ENCODE measurements around the gene C5orf52. TPM values are rescaled to one million over a fixed set of nuclear protein-coding genes. Genes with fewer than 3 reads are reported as not detected.
"Not testable (repeated sequence)": the region's sequence is repeated elsewhere in the genome, so short reads cannot be mapped to it uniquely, and the experiment has no call there.

The C5orf52 gene
- total RNA-seq, 4 donors from 2014 or later: not detected

GRCh38 chr5:157689942-157690689 is 18.8 kb downstream of the C5orf52 start:
- Histone ChIP-seq H3K36me3 (no peaks in the 10 kb centered on the region), H3K27me3 (no peaks in the 10 kb centered on the region), H3K27ac (no peak overlapping the region), H3K9me3 (no peaks in the 10 kb centered on the region), H3K4me1 (no peaks in the 10 kb centered on the region), H3K4me3 (no peak overlapping the region)
- no peak for TF ChIP-seq POLR2A (IDR thresholded peaks at IDR 0.05)
- no peak for TF ChIP-seq CTCF (IDR thresholded peaks at IDR 0.05)
- intact Hi-C loops (cut with DNase I; ENCODE audit: low total_unique reads): no loop called here
- DNase-seq: no peak

- no peaks in the 10 kb centered on the region for H3K4me1 ChIP-seq
- H3K4me3 ChIP-seq: no peak overlapping the region
- TF ChIP-seq POLR2A (IDR thresholded peaks at IDR 0.05) (no peak), CTCF (IDR thresholded peaks at IDR 0.05) (no peak)
- H3K27me3 ChIP-seq: no peaks in the 10 kb centered on the region
- H3K27ac ChIP-seq: no peak overlapping the region
- intact Hi-C loops (cut with DNase I; ENCODE audit: low total_unique reads): no loop called here
- no peak for DNase-seq
- no peaks in the 10 kb centered on the region for H3K36me3 ChIP-seq
- no peaks in the 10 kb centered on the region for H3K9me3 ChIP-seq
Observed at GRCh38 chr5:157690690-157691433, 19.5 kb downstream of the C5orf52 start.

DNA sequence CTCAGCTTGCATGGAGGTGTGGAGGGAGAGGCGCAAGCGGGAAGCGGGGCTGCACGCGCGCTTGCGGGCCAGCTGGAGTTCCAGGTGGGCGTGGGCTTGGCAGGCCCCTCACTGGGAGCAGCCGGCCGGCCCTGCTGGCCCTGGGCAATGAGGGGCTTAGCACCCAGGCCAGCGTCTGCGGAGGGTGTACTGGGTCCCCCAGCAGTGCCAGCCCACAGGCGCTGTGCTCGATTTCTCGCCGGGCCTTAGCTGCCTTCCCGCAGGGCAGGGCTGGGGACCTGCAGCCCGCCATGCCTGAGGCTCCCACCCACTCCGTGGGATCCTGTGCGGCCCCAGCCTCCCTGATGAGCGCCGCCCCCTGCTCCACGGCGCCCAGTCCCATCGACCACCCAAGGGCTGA is 22.5 kb downstream of the C5orf52 start:
- H3K27me3 ChIP-seq; H3K4me3 ChIP-seq; H3K9me3 ChIP-seq; H3K27ac ChIP-seq; intact Hi-C loops (cut with DNase I; ENCODE audit: low total_unique reads); H3K4me1 ChIP-seq; H3K36me3 ChIP-seq; DNase-seq: not testable (repeated sequence)

- intact Hi-C loops (cut with DNase I; ENCODE audit: low total_unique reads); DNase-seq: not testable (repeated sequence)
Observed at GRCh38 chr5:157696154-157696553, 24.8 kb downstream of the C5orf52 start.

DNA sequence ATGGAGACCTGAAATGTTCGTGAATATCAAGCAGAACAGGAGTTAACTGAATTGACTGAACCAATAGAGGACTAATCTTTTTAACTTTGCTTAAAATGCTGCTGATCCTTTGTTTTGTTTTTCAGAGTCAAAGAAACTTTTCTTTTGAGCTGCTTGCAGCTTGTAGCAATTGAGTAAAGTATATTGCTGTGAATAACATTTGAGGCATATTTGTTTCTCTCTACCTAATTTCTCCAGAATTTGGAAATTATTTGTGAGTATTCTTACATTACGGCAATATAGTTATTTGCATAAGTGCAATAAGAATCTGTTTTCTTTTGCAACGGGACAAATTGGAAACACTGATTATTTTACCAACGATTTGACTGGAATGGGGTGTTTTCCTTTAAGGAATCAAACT is 27.3 kb downstream of the C5orf52 start:
- H3K36me3 ChIP-seq; H3K27me3 ChIP-seq; H3K9me3 ChIP-seq; intact Hi-C loops (cut with DNase I; ENCODE audit: low total_unique reads); H3K4me3 ChIP-seq; DNase-seq; H3K4me1 ChIP-seq; H3K27ac ChIP-seq: not testable (repeated sequence)

More at GRCh38 chr5:157696154-157696553, 24.8 kb downstream of the C5orf52 start:
- H3K4me1 ChIP-seq, H3K27me3 ChIP-seq, H3K27ac ChIP-seq, H3K4me3 ChIP-seq, H3K9me3 ChIP-seq, H3K36me3 ChIP-seq: not testable (repeated sequence)

- H3K27ac ChIP-seq: no peak overlapping the region
- DNase-seq: no peak
- H3K9me3 ChIP-seq: no peaks in the 10 kb centered on the region
- H3K36me3 ChIP-seq: no peaks in the 10 kb centered on the region
- no peaks in the 10 kb centered on the region for H3K4me1 ChIP-seq
- no peaks in the 10 kb centered on the region for H3K27me3 ChIP-seq
- no peak for TF ChIP-seq CTCF (IDR thresholded peaks at IDR 0.05)
- no peak for TF ChIP-seq POLR2A (IDR thresholded peaks at IDR 0.05)
- H3K4me3 ChIP-seq: no peak overlapping the region
- intact Hi-C loops (cut with DNase I; ENCODE audit: low total_unique reads): no loop called here
Observed at GRCh38 chr5:157703736-157704135, 32.4 kb downstream of the C5orf52 start.

Data from uterus (tissue), 4 donors.